ENCODE measurements around the gene SPTB. TPM values are rescaled to one million over a fixed set of nuclear protein-coding genes. Genes with fewer than 3 reads are reported as not detected.

The SPTB gene
- total and polyA plus RNA-seq, 10 donors, result 0.06 to 20.9 (median 3.9) TPM

DNA sequence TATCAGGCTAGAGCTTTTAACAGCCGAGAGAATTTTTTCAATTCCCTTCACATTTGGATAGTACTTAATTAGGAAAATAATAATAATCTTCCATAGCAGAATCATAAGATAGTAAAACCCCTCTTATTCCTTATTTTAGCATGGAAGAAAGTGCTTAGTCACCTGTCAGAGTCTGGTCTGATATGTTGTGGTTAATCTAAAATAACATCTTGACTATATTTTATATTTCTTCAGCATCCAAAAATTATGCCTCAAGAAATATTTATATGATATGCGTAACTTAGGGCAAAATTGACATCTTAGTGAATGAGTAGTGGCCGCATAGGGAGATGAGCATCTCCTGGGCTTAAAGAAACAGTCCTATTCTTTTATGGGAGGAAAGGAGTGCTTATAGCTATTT lies 47.3 kb upstream of the SPTB start:
- no peaks in the 10 kb centered on the region for H3K27me3 ChIP-seq (replicated peaks in 1 of 7)
- peaks cover 13 to 93% (median 28%) of the 10 kb centered on the region in 6 donors for H3K4me1 ChIP-seq
- TF ChIP-seq, protein P1, sequence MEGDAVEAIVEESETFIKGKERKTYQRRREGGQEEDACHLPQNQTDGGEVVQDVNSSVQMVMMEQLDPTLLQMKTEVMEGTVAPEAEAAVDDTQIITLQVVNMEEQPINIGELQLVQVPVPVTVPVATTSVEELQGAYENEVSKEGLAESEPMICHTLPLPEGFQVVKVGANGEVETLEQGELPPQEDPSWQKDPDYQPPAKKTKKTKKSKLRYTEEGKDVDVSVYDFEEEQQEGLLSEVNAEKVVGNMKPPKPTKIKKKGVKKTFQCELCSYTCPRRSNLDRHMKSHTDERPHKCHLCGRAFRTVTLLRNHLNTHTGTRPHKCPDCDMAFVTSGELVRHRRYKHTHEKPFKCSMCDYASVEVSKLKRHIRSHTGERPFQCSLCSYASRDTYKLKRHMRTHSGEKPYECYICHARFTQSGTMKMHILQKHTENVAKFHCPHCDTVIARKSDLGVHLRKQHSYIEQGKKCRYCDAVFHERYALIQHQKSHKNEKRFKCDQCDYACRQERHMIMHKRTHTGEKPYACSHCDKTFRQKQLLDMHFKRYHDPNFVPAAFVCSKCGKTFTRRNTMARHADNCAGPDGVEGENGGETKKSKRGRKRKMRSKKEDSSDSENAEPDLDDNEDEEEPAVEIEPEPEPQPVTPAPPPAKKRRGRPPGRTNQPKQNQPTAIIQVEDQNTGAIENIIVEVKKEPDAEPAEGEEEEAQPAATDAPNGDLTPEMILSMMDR (IDR thresholded peaks at IDR 0.05 in 8 of 11, conservative IDR thresholded peaks at IDR 0.05 in 3 of 11), result no peak
- TF ChIP-seq POLR2AphosphoS5 (IDR thresholded peaks at IDR 0.05) (no peak), POLR2A (IDR thresholded peaks at IDR 0.05) (no peak)
- intact Hi-C loops (cut with DNase I; ENCODE audit: low total_unique reads), result no loop called here
- DNase-seq, result no peak
- peak overlapping the region in 2 of 8 donors; percentile 25 to 75 for H3K27ac ChIP-seq
- H3K9me3 ChIP-seq, result no peaks in the 10 kb centered on the region
- H3K36me3 ChIP-seq, result peaks cover 0 to 85% (median 57%) of the 10 kb centered on the region in 6 donors
- 66 to 83% (median 75%) methylated on average over 3 of the region's 3 CpGs for WGBS, 5 donors
- no peak overlapping the region for H3K4me3 ChIP-seq

DNA sequence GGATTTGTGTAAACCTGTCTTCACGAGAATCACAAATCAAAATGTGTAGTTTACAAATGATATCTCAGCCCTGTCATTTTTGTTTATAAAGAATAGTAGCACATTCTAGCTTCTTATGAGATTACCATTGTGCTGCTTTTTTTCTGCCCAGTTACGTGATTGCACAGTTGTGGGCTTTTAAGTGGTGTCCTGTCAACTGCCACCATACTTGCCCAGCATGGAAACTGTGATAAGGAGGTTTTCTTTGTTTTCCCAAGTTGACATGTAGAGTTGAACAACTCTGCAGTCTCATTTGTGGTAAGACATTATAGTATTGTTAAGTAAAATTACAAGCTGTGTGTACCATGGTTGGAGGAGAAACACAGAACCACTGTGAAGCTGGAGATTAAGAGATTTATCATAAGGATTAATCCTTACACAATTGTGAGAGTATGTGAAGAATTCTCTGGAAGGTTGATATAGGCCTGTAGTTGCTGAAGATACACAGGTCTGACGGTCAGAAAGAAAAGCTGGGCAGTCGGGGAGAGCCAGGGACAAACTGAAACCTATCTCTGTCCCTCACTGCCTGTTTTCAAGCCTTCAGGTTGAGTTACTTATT lies 46.8 kb upstream of the SPTB start:
- Histone ChIP-seq H3K4me3 (no peak overlapping the region), H3K27me3 (replicated peaks in 1 of 7) (no peaks in the 10 kb centered on the region), H3K9me3 (no peaks in the 10 kb centered on the region), H3K4me1 (peaks cover 13 to 92% (median 28%) of the 10 kb centered on the region in 6 donors), H3K27ac (peak overlapping the region in 2 of 8 donors; percentile 18 to 75), H3K36me3 (peaks cover 0 to 80% (median 52%) of the 10 kb centered on the region in 6 donors)
- DNase-seq, result no peak
- intact Hi-C loops (cut with DNase I; ENCODE audit: low total_unique reads), result no loop called here
- WGBS, 5 donors, result 67 to 82% (median 69%) methylated on average over 4 of the region's 4 CpGs
- TF ChIP-seq POLR2A (IDR thresholded peaks at IDR 0.05) (no peak), POLR2AphosphoS5 (IDR thresholded peaks at IDR 0.05) (no peak)
- TF ChIP-seq, protein P1 (IDR thresholded peaks at IDR 0.05 in 8 of 11, conservative IDR thresholded peaks at IDR 0.05 in 3 of 11), result no peak

DNA sequence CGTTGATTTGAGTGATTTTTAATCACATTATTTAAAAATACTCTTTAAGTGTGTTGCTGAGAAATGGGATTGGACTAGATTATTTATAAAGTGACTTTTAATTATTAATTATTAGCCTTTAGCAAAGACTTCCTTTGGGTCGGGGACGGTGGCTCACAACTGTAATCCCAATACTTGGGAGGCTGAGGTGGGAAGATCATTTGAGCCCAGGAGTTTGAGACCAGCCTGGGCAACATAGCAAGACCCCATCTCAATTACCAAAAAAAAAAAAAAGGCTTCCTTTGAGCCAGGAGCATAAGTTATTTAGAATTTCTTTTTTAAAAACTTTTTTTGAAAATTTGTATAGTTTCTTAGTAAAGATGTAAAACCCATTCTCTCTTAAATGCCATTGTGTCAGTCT lies 43.3 kb upstream of the SPTB start:
- no peak for DNase-seq
- no peak overlapping the region for H3K4me3 ChIP-seq
- no peaks in the 10 kb centered on the region for H3K27me3 ChIP-seq (replicated peaks in 1 of 7)
- 89 to 97% (median 91%) methylated on average over 3 of the region's 3 CpGs for WGBS, 5 donors
- intact Hi-C loops (cut with DNase I; ENCODE audit: low total_unique reads), result no loop called here
- peaks cover 0 to 52% (median 35%) of the 10 kb centered on the region in 6 donors for H3K36me3 ChIP-seq
- peaks cover 8 to 90% (median 30%) of the 10 kb centered on the region in 6 donors for H3K4me1 ChIP-seq
- no peaks in the 10 kb centered on the region for H3K9me3 ChIP-seq
- no peak overlapping the region for H3K27ac ChIP-seq
- TF ChIP-seq POLR2AphosphoS5 (IDR thresholded peaks at IDR 0.05) (no peak), POLR2A (IDR thresholded peaks at IDR 0.05) (no peak)
- TF ChIP-seq, protein P1 (IDR thresholded peaks at IDR 0.05 in 8 of 11, conservative IDR thresholded peaks at IDR 0.05 in 3 of 11), result no peak

DNA sequence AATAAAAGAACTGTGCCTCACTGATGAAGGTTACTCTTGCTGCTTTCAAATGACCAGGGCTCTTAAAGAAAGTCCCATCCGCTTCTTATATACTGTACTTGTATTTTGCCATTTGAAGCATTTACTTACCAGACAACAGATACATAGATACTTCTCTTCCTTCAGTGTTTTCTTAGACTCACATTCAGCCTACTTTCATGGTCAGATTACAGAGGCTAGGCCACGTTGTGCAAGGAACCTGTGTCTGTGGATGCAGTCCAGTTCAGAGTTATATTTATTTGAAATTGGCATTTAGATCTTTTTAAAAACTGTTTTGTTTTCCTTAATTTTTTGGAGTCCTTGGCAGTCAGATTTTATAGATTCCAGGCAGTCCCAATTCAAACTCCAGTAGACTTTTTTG lies 40.8 kb upstream of the SPTB start:
- Histone ChIP-seq H3K4me1 (peaks cover 16 to 95% (median 45%) of the 10 kb centered on the region in 6 donors), H3K27ac (no peak overlapping the region), H3K36me3 (peaks cover 0 to 31% (median 19%) of the 10 kb centered on the region in 6 donors), H3K27me3 (replicated peaks in 1 of 7) (no peaks in the 10 kb centered on the region), H3K9me3 (no peaks in the 10 kb centered on the region), H3K4me3 (no peak overlapping the region)
- TF ChIP-seq POLR2AphosphoS5 (IDR thresholded peaks at IDR 0.05), result no peak
- no peak for TF ChIP-seq POLR2A (IDR thresholded peaks at IDR 0.05)
- TF ChIP-seq, protein P1 (IDR thresholded peaks at IDR 0.05 in 8 of 11, conservative IDR thresholded peaks at IDR 0.05 in 3 of 11), result no peak
- WGBS, 5 donors, result 73 to 95% (median 91%) methylated on average over 2 of the region's 2 CpGs
- intact Hi-C loops (cut with DNase I; ENCODE audit: low total_unique reads), result no loop called here
- no peak for DNase-seq
